Hypothalamus (tissue), 51 donors: ENCODE results near the gene CCDC92B.
"Not testable (repeated sequence)": the region's sequence is repeated elsewhere in the genome, so short reads cannot be mapped to it uniquely, and the experiment has no call there.

Experiments used
- DNase-seq, 51 donors: peaks; one replicate each; lab custom pipeline; 2025; lab: John Stamatoyannopoulos, UW

The CCDC92B gene

GRCh38 chr17:2705263-2705662, 44.2 kb downstream of the CCDC92B start:
- no peak for DNase-seq

DNA sequence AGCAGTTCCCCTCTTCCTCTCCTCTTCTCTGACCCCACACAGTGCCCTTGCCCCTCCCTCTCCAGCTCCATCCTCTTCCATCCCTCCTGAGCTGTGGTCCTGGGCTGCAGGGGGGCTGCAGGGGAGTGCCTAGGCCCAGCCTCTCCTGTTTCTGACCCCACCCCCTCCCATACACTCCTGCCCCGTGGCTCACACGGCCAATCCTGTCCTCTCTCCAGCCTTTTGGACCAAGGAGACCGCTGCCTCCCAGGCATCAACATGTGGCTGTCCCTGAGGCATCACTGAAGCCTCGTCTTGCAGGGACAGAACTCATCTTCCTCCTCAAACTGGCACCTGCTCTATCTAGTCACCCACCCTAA, 44.6 kb downstream of the CCDC92B start:
- DNase-seq, result no peak

GRCh38 chr17:2704031-2704889, 45.2 kb downstream of the CCDC92B start:
- DNase-seq, result no peak

- DNase-seq, result no peak
These were observed 45.8 kb downstream of the CCDC92B start for GRCh38 chr17:2703606-2704005.

DNA sequence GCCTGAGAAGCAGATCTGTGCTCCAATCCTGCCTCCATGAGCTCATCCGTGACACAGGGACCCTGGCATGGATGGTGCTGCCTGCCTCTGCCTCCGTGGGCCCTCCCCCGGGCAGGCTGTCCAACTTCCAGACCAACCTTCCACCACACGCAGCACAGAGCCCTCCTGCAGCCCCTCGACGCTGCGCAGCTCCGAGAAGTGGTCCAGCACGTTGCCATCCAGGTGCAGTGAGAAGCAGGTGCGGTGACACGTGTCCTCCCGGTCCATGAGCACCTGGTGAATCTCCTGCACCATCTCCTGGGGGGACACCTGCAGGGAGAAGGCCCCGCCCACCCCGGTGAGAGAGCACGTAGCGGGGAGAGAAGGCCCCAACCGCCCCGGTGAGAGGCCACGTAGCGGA, 46.3 kb downstream of the CCDC92B start:
- no peak for DNase-seq

DNA sequence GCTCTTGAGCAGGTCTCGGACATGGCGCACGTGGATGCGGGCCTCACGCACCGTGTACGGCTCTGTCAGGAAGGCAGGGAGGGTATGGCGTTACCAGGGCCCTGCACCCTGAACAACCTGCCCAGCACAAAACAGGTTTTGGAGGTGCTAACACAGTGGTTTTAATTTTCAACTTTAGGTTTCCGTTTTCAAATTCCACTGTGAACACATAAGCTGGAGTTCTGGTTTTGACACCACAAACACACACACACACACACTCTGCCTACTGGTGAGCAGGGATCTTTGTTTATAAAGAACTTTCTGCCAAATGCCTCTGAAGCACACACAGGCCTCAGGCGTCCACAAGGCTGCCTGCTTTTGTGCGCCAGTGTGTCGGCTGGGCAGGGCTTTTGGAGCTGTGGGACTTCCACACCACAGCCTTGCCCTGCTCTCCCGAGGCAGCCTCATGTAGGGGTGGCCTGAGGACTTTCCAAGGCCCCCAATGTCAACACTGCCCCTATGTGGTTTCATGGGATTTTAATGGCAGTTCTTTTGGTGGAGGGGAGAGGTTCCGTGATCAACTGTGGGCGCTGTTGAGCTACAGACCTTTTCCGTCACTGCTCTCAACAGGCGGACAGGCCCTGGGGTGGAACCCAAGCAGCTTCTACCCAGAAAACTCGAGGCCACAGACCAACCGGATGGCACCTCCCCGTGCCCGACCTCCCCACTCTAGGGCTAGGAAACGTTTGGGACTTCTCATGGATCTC, 47.3 kb downstream of the CCDC92B start:
- no peak for DNase-seq

DNA sequence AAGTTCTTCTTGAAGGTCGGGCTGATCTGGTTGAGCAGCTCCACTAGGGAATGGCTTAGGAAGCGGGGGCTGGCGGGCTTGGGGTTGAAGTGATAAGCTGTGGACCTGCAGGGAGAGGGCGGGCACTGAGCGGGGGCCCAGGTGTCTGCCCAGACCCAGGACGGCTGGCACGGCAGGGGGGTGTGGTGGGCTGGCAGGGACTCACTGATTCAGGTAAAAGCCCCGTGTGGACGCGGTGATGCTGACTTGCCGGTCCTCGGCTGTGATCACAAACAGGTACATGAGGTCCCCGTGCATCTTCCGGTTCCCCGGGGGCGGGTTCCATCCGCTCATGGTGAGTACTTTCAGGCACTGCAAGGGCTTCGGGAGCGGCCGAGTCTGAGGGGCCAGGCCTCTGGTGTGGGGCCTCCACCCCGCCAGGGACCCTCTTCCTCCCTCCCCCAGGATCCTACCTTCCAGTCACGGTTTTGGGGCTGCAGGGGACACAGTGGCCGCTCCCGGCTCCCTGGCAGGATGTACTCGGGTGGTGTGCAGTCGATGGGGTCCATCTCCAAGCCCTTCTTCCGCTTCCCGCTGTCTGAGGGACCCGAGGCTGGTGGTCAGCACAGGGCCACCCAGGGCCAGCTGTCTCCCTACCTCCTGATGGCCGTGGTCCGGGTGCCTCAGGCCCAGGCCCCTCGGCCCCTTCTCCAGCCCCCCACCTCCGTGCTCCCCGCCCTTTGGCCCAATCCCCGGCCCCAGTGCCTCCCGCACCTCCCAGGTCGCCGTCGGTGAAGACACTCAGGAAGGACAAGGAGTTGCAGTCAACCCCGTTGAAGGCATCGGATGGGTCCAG, 48.1 kb downstream of the CCDC92B start:
- no peak for DNase-seq

DNA sequence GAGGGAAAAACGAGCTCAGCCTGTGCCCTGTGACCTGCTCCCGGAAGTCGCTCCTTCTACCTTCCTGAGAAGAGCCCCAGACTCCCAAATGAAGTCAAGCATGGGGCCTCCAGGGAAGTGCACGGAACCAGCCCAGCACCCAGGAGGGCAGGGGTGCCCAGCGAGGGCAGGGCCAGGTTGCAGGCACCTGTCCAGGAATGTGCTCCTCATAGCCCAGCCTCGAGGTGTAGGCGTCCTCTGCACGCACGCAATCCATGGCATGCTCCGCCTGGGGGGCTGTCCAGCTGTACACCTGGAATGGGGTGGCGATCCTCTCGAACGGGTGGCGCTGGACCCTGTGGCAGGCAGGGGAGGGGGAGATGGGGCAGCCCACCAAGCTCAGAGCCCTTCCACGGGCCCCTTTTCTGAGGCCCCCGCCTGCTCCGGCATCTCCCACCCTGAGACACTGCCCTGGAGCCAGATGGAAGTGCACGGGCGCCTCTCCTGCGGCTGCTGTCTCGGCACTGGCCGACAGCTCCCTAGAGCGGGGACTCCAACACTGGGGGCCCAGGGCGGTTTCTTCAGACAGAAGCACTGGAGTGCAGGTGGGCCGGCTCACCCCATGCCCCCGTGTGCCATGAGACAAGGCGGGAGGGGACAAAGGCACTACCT, 48.8 kb downstream of the CCDC92B start:
- no peak for DNase-seq

- DNase-seq, result no peak
These were observed 49.4 kb downstream of the CCDC92B start for GRCh38 chr17:2700030-2700490.

- DNase-seq, result not testable (repeated sequence)
These were observed 50.1 kb downstream of the CCDC92B start for GRCh38 chr17:2699216-2699805.

GRCh38 chr17:2697611-2698162, 51.8 kb downstream of the CCDC92B start:
- DNase-seq, result no peak

GRCh38 chr17:2695961-2696760, 53.3 kb downstream of the CCDC92B start:
- DNase-seq, result no peak

DNA sequence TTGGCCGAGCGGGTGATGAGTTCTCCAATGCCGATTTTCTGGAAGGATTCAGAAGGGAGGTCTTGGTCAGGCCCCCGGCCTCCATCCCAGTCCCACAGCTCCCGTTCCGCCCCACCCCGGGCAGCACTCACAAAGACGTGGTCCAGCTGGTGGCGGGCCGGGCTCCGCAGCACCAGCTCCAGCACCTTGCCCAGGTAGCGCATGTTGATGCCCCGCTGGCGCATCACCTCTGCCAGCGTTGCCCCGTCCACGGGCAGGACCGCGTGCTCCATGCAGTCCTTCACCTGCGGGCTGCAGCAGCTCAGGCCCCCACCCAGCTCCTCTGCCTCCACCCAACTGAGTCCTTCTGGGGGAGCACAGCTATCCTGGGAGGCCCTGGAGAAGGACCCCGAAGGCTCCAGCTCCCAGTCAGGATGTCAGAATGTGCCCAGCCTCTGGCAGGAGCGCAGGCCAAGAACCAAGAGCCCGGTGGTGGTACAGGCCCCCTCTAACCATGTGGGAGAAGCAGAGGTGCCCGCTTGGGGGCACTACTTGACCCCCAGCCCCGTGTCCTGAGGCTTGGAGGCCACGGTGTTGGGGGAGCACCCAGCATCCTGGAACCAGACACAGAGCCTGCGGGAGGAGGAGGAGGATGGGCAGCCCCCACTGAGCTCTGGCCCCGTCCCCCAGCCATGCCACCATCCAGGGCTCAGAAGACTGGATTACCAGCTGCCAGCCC, 54.0 kb downstream of the CCDC92B start:
- no peak for DNase-seq

DNA sequence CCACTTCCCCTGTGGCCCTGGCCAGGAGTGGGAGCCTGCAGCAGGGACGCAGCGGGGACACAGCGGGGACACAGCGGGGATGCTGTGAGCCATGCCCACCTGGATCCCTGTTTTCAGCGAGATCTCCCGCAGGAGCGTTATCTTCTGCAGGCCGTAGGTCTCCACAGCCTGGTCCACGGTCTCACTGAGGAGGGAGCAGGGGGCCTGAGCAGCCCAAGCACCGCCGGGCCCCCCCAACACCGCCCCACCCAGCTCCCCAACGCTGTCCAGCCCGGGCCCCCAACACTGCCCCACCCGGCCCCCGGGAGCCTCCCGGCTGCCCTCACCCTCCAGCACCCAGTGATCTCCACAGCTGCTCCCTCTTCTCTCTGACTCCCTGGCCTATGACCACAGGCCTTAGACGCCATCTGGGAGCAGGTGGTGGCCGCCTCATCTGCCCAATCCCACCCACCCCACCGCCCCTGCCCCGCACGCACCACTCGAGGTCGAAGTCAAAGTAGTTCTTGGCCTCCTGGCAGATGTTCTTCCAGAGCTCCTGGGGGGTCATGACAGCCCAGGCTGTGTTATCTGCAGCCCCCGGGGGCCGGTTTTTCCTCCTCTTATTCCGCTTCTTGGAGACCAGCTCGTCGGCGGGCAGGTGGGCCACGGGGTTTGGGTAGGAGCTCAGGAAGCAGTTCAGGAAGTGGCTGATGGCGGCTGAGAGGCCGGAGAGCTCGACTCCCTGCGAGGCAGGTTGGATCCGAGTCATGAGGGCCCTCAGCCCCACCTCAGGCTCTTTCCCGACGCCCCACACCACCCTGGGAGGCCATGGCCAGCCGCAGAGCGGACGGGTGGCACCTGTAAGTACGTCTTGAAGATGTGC, 54.8 kb downstream of the CCDC92B start:
- DNase-seq, result no peak

- no peak for DNase-seq
These were observed 55.7 kb downstream of the CCDC92B start for GRCh38 chr17:2693561-2694380.

DNA sequence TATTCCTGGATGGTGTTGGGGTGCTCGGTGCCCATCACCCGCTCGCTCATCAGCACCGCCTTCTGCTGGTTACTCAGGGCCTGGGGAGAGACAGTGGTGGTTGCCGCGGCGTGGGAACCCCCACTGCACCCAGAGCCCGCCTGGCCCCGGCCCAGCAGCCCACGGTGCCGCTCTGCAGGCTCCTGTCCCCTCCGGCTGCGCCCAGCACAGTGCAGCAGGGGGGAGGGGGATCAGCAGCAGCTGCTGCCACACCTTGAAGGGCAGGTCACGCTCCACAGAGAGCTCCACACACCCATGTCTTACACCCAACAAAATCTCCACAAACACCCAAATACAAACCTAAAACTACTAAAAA, 56.7 kb downstream of the CCDC92B start:
- DNase-seq, result no peak
